Activated B cell treated with CpG ODN at 0.5 μM for 24 hours (primary cell): ENCODE measurements around the gene TMSB15C. TPM values are rescaled to one million over a fixed set of nuclear protein-coding genes. Genes with fewer than 3 reads are reported as not detected.
"Not testable (repeated sequence)": the region's sequence is repeated elsewhere in the genome, so short reads cannot be mapped to it uniquely, and the experiment has no call there.

ENCODE experiments used
- ATAC-seq: fragments of 200-7000 bp; cut with Tn5 transposase; one replicate; pipeline ENCODE4 v1.10.0; 2021; ENCODE audit warnings: low read depth, mild to moderate bottlenecking, moderate library complexity
- CTCF ChIA-PET: fragments of 350-600 bp; sonication (Branson Sonifier 250); formaldehyde crosslinking; loops from one replicate; lab custom pipeline; 2021; ENCODE audit warnings: antibody characterized with exemption; lab: Charles Lee
- POLR2A ChIA-PET: fragments of 350-600 bp; sonication (Branson Sonifier 250); formaldehyde crosslinking; loops from one replicate; lab custom pipeline; 2021; ENCODE audit warnings: antibody characterized with exemption; lab: Charles Lee
- DNase-seq: peaks from one replicate; pipeline ENCODE4 v3.0.0; 2022
- H3K27ac Mint-ChIP-seq: one replicate; pipeline ENCODE4 v1.8.0; 2020; ENCODE audit warnings: mixed read lengths
- H3K27me3 Mint-ChIP-seq: one replicate; pipeline ENCODE4 v1.8.0; 2021; ENCODE audit warnings: mixed read lengths
- H3K36me3 Mint-ChIP-seq: one replicate; pipeline ENCODE4 v1.8.0; 2021; ENCODE audit warnings: low read depth, mixed read lengths
- H3K4me1 Mint-ChIP-seq: one replicate; pipeline ENCODE4 v1.8.0; 2021; ENCODE audit warnings: mixed read lengths
- H3K4me3 Mint-ChIP-seq: one replicate; pipeline ENCODE4 v1.8.0; 2020; ENCODE audit warnings: mild to moderate bottlenecking, mixed read lengths
- H3K9me3 Mint-ChIP-seq: one replicate; pipeline ENCODE4 v1.8.0; 2020; ENCODE audit warnings: mixed read lengths
- intact Hi-C: fragments of 100-400 bp; cut with micrococcal nuclease; formaldehyde crosslinking; loops from one replicate; pipeline ENCODE4 v1.15.1; 2024
- total RNA-seq: library from RNA; stranded (reverse); gene quantifications from 2 replicates; pipeline ENCODE4 v1.2.3, GENCODE V29; 2022
- TF ChIP-seq, protein P1 (sequence below): fragments of 200-600 bp; IDR thresholded peaks from one replicate; pipeline ENCODE4 v1.8.0; 2022; ENCODE audit warnings: antibody characterized with exemption, mild to moderate bottlenecking

Gene TMSB15C
- total RNA-seq, 1 donor from 2014 or later = 2.0 TPM

DNA sequence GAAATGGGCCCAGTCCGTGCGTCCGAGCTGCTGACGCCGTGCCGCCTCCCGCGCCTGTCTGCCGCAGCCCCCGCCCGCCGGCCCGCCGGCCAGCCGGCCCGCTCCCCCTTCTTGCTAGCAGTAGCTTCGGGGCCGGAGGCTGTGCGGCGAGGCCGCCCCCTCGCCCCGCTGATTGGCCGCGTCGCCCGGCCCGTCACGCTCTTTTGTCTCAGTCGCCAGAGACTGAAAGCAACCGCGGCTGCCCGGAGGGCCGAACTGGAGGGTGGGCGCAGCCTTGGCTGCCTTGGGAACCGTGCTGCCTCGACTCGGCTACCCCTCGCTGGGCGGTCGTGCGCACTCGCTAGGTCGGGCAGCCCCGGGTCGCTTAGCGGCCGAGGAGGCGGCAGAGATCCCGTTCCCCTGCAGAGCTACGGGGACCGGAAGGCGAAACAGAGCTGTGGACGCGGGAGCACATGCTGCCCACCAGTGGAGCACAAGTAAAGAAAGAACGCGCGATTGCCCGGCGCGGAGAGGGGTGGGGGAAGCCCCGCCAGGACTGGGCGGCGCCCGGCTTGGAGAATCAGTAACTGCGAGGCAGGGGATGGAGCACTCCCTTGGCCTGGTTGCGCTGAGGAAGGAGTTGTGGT lies 36.4 kb upstream of the TMSB15C start, which contains the start of gene ZCCHC18:
Gene ZCCHC18, plus strand, starts transcription at position 198 of the 626 bp plus-strand sequence. CDS start 1,589 bp downstream, outside the sequence.
- intact Hi-C loops = loop anchor here (2.0 to 5.0 kb wide), 4 partner anchors 14 to 426 kb away; partner anchors contain the start of genes MORF4L2 and SLC25A53
- TF ChIP-seq, protein P1, sequence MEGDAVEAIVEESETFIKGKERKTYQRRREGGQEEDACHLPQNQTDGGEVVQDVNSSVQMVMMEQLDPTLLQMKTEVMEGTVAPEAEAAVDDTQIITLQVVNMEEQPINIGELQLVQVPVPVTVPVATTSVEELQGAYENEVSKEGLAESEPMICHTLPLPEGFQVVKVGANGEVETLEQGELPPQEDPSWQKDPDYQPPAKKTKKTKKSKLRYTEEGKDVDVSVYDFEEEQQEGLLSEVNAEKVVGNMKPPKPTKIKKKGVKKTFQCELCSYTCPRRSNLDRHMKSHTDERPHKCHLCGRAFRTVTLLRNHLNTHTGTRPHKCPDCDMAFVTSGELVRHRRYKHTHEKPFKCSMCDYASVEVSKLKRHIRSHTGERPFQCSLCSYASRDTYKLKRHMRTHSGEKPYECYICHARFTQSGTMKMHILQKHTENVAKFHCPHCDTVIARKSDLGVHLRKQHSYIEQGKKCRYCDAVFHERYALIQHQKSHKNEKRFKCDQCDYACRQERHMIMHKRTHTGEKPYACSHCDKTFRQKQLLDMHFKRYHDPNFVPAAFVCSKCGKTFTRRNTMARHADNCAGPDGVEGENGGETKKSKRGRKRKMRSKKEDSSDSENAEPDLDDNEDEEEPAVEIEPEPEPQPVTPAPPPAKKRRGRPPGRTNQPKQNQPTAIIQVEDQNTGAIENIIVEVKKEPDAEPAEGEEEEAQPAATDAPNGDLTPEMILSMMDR = no peak
- Mint-ChIP-seq H3K27me3 (no peaks in the 10 kb centered on the region), H3K36me3 (peaks cover 1% of the 10 kb centered on the region), H3K4me1 (peaks cover 43% of the 10 kb centered on the region), H3K27ac (peak within 1 kb of the TSS; percentile 77), H3K4me3 (peak within 1 kb of the TSS; percentile 90), H3K9me3 (no peaks in the 10 kb centered on the region)
- ChIA-PET CTCF (interaction anchor here (1.0 to 2.5 kb wide), 8 partner anchors 8 to 267 kb away, joined by 3 to 22 read pairs (median 4); partner anchors contain the start of gene SLC25A53), POLR2A (interaction anchor here (0.8 to 2.7 kb wide), 6 partner anchors 10 to 193 kb away, joined by 3 to 21 read pairs (median 7); partner anchors contain the start of gene SLC25A53)
- ATAC-seq (peak; percentile 64), DNase-seq (peak; percentile 39)

DNA sequence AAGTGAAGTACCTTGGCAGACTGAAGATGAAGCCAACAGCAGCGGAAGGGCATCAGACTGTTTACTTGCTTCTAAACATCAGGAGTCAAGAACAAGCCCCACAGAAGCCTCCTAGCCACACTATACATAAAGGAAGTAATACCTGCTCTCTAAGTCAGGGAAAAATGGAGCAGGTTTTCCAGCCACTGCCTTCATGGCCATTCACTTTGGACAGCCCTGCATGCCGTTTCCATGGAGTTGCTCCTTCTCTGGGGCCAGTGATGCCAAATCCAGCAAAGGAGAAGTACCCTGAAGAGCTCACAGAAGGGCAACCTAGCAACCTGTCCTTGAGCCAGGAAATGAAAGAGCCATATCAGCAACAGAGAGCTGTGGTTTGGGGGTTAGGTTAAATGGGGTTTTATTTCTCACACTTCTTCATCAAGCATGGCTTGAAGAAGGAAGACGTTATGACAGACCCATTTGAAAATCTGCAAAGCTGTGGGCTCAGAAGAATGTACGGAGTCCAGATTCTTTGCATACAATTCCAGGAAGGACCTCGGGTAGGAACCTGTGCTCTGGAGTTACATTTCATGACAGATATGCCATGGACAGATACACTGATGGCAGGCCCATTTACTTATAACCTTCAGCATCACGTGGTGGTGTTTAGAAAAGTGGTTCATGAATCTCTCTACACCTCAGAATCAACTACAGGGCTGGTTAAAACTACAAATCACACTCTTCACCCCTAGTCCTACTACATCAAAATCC lies 34.6 kb upstream of the TMSB15C start:
- CTCF ChIA-PET, POLR2A ChIA-PET, H3K36me3 Mint-ChIP-seq, H3K27me3 Mint-ChIP-seq, H3K9me3 Mint-ChIP-seq, ATAC-seq, H3K4me3 Mint-ChIP-seq, DNase-seq: not testable (repeated sequence)
- intact Hi-C loops = loop anchor here (5.0 kb wide), 2 partner anchors 47 to 193 kb away; partner anchors contain the start of gene SLC25A53
- peaks cover 42% of the 10 kb centered on the region for H3K4me1 Mint-ChIP-seq
- peak overlapping the region; percentile 46 for H3K27ac Mint-ChIP-seq

DNA sequence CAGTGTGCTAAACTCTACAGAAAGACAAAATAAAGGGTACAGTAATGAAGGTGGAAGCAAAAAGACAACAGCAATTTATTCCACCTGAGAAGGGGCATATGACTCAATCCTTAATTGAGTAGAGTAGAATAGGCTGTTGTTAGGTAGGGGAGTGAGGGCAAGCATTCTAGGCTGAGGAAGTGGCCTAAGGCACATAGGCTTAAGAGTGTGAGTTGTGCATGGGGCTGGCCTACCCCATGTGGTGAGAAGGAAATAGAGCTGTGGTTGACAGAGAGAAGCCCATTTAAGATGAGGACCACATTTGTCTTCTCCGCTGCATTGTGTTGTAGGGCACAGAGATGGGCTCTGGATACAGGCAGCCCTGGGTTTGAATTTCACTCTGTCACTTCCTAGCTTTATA lies 32.9 kb upstream of the TMSB15C start:
- POLR2A ChIA-PET = interaction anchor here (1.0 kb wide), 1 partner anchor 14 kb away, joined by 3 read pairs; no protein-coding TSS in a partner anchor
- H3K9me3 Mint-ChIP-seq = no peaks in the 10 kb centered on the region
- DNase-seq (no peak), ATAC-seq (no peak)
- CTCF ChIA-PET = no interaction called here
- TF ChIP-seq, protein P1 = no peak
- H3K4me1 Mint-ChIP-seq = peaks cover 27% of the 10 kb centered on the region
- peaks cover 5% of the 10 kb centered on the region for H3K36me3 Mint-ChIP-seq
- intact Hi-C loops = no loop called here
- H3K27me3 Mint-ChIP-seq = no peaks in the 10 kb centered on the region
- H3K4me3 Mint-ChIP-seq = no peak overlapping the region
- no peak overlapping the region for H3K27ac Mint-ChIP-seq

DNA sequence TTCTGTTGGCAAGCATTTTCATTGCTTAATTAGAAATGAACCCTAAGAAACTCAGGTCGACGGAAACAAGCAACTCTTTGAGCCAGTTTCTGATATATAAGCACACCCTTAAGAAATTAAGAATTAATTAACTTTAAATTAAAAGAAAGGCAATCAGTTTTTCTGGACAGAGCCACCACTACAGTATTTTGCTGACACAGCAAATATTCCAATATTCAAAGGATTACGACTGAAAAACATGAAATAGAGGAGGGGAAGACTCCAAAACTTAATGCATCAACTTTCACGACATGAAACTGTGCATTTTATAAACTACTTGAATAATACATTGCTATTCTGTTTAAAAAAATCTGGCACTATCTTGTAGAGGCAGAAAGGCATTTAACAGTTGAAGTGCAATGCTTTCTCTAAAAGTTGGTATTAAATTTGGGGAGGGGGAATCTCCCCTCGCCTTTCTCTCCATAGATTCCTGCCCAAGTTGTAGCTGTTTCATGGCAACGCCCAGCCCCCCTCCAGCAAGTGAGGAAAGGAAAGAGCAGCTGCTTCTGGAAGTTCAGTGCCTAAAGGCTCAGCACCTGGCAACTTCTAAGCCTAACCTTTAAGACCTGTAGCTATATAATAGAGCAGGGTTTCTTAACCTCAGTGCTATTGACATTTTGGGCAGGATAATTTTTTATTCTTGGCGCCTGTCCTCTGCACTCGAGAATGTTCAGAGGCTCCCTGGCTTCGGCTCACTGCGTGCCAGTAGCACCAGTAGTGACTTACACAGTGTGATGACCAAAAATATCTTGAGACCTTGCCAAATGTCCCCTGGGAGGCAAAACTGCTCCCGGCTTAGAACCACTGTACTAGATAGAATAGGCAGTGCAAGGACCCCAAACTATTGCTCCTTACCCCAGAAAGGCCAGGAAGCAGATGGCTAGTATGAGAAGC lies 29.6 kb upstream of the TMSB15C start:
- intact Hi-C loops = no loop called here
- POLR2A ChIA-PET = no interaction called here
- Mint-ChIP-seq H3K27me3 (no peaks in the 10 kb centered on the region), H3K4me1 (peaks cover 9% of the 10 kb centered on the region), H3K36me3 (peaks cover 3% of the 10 kb centered on the region), H3K4me3 (no peak overlapping the region), H3K27ac (no peak overlapping the region), H3K9me3 (no peaks in the 10 kb centered on the region)
- DNase-seq (no peak), ATAC-seq (no peak)
- CTCF ChIA-PET = interaction anchor here (1.1 kb wide), 1 partner anchor 8 kb away, joined by 3 read pairs; no protein-coding TSS in a partner anchor
- TF ChIP-seq, protein P1 = no peak

DNA sequence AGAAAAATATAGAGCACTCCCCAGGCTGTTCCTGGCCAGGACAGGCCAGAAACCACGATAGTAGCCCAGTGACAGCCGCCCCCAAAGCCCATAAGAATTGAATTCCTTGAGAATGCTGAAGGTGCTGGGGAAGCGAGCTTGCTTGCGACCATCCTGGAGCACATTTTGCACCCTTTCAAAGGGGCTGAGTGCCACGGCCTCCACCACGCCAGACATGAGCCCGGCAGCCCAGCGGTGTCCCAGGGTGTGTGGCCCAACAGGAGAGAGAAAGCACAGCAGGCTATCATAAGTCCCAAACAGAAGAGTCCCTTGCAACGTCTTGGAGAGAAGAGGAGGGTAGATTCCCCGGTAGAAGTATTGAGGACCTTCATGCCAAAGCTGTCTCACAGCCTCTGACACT lies 28.6 kb upstream of the TMSB15C start:
- Mint-ChIP-seq H3K27ac (no peak overlapping the region), H3K27me3 (no peaks in the 10 kb centered on the region), H3K36me3 (peaks cover 3% of the 10 kb centered on the region), H3K4me1 (peaks cover 3% of the 10 kb centered on the region), H3K4me3 (no peak overlapping the region), H3K9me3 (no peaks in the 10 kb centered on the region)
- CTCF ChIA-PET = interaction anchor here (1.1 kb wide), 1 partner anchor 9 kb away, joined by 3 read pairs; no protein-coding TSS in a partner anchor
- intact Hi-C loops = no loop called here
- no peak for ATAC-seq
- TF ChIP-seq, protein P1 = no peak
- no peak for DNase-seq
- POLR2A ChIA-PET = no interaction called here
